Measurements from ENCODE around the gene BANF1. TPM values are rescaled to one million over a fixed set of nuclear protein-coding genes. Genes with fewer than 3 reads are reported as not detected.

Gene BANF1
- total and polyA plus RNA-seq, 9 of the 15 experiments (the other 6 are each of a cell fraction or from before 2014, with no cell fraction given), result 108 to 651 (median 263) TPM

DNA sequence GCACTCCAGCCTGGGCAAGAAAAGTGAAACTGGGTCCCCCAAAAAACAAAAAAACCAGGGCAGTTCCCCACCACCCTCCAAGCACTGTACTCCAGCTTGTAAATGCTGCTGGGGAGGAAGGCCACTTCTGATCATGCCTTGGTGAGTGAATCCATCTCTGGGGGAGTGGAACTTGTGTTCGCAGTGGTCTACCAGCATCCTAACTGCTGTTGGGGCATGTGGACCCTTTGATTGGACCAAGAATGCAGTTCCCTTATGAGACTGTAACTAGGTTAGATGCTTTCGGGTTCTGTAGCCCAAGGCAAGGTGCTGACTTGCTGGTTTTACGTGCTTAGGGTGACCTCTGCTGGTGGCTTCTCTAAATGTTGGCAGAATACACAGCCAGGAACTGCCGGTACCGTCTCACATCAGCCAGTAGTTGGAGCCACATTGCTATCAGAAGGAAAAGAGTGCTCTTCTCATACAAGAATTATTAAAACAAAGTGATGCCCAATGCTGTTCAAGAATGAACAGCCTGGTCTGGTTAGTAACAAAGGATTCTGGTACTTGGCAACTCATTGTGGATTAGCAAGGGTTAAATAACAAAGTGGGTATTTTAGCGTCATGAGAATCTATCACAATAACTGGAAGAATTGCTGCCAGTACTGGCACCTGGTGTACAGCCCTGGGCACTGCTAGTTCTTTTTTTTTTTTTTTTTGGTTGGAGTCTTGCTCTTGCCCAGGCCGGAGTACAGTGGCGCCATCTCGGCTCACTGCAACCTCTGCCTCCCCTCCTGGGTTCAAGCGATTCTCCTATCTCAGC, 13.3 kb upstream of the BANF1 start (continued):
- TF ChIP-seq RCOR1 (IDR thresholded peaks at IDR 0.05; ENCODE audit: borderline replicate concordance in 1 of 2, low read depth in 2 of 2, low read length in 2 of 2) (peak in 1 of 2 experiments; percentile 79; a peak in 1 of 4 replicates), GABPA (tag; conservative IDR thresholded peaks at IDR 0.05; ENCODE audit: low read depth) (no peak; the same call in 1 of the 2 replicates), MYNN (IDR thresholded peaks at IDR 0.05) (peak; percentile 65), MYNN (CRISPR knock-in tag; IDR thresholded peaks at IDR 0.05) (no peak), ZNF232 (CRISPR knock-in tag; IDR thresholded peaks at IDR 0.05) (no peak), U2AF1 (optimal IDR thresholded peaks at IDR 0.05; ENCODE audit: low read depth, low read length) (no peak), KAT2B (IDR thresholded peaks at IDR 0.05; ENCODE audit: low read depth, low read length) (no peak), SRSF3 (IDR thresholded peaks at IDR 0.05; ENCODE audit: insufficient read depth, low read length) (no peak), PRMT5 (CRISPR knock-in tag; IDR thresholded peaks at IDR 0.05) (no peak), ZNF436 (CRISPR knock-in tag; IDR thresholded peaks at IDR 0.05) (no peak), BCL6 (CRISPR knock-in tag; IDR thresholded peaks at IDR 0.05) (no peak), SNRNP70 (optimal IDR thresholded peaks at IDR 0.05; ENCODE audit: low read depth, low read length) (no peak), GABPB1 (CRISPR knock-in tag; IDR thresholded peaks at IDR 0.05) (peak; percentile 55; the same call in 1 of the 2 replicates), CHD2 (IDR thresholded peaks at IDR 0.05; ENCODE audit: low read depth, low read length) (no peak), ZC3H4 (CRISPR knock-in tag; IDR thresholded peaks at IDR 0.05; ENCODE audit: borderline replicate concordance) (no peak), SRSF7 (optimal IDR thresholded peaks at IDR 0.05; ENCODE audit: low read depth, low read length) (no peak)
- TF ChIP-seq, protein P1, sequence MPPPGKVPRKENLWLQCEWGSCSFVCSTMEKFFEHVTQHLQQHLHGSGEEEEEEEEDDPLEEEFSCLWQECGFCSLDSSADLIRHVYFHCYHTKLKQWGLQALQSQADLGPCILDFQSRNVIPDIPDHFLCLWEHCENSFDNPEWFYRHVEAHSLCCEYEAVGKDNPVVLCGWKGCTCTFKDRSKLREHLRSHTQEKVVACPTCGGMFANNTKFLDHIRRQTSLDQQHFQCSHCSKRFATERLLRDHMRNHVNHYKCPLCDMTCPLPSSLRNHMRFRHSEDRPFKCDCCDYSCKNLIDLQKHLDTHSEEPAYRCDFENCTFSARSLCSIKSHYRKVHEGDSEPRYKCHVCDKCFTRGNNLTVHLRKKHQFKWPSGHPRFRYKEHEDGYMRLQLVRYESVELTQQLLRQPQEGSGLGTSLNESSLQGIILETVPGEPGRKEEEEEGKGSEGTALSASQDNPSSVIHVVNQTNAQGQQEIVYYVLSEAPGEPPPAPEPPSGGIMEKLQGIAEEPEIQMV (tag; conservative IDR thresholded peaks at IDR 0.05; ENCODE audit: low read depth), result no peak
- TF ChIP-seq, protein P2, sequence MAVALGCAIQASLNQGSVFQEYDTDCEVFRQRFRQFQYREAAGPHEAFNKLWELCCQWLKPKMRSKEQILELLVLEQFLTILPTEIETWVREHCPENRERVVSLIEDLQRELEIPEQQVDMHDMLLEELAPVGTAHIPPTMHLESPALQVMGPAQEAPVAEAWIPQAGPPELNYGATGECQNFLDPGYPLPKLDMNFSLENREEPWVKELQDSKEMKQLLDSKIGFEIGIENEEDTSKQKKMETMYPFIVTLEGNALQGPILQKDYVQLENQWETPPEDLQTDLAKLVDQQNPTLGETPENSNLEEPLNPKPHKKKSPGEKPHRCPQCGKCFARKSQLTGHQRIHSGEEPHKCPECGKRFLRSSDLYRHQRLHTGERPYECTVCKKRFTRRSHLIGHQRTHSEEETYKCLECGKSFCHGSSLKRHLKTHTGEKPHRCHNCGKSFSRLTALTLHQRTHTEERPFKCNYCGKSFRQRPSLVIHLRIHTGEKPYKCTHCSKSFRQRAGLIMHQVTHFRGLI (CRISPR knock-in tag; IDR thresholded peaks at IDR 0.05), result no peak
- TF ChIP-seq, protein P3, sequence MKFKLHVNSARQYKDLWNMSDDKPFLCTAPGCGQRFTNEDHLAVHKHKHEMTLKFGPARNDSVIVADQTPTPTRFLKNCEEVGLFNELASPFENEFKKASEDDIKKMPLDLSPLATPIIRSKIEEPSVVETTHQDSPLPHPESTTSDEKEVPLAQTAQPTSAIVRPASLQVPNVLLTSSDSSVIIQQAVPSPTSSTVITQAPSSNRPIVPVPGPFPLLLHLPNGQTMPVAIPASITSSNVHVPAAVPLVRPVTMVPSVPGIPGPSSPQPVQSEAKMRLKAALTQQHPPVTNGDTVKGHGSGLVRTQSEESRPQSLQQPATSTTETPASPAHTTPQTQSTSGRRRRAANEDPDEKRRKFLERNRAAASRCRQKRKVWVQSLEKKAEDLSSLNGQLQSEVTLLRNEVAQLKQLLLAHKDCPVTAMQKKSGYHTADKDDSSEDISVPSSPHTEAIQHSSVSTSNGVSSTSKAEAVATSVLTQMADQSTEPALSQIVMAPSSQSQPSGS (CRISPR knock-in tag; IDR thresholded peaks at IDR 0.05), result no peak
- TF ChIP-seq, protein P4, sequence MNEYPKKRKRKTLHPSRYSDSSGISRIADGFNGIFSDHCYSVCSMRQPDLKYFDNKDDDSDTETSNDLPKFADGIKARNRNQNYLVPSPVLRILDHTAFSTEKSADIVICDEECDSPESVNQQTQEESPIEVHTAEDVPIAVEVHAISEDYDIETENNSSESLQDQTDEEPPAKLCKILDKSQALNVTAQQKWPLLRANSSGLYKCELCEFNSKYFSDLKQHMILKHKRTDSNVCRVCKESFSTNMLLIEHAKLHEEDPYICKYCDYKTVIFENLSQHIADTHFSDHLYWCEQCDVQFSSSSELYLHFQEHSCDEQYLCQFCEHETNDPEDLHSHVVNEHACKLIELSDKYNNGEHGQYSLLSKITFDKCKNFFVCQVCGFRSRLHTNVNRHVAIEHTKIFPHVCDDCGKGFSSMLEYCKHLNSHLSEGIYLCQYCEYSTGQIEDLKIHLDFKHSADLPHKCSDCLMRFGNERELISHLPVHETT (CRISPR knock-in tag; conservative IDR thresholded peaks at IDR 0.05 in 1 of 2, IDR thresholded peaks at IDR 0.05 in 1 of 2), result no peak
